Testis (tissue), 3 donors: ENCODE data around the gene TNPO3. TPM values are rescaled to one million over a fixed set of nuclear protein-coding genes. Genes with fewer than 3 reads are reported as not detected.
"Not testable (repeated sequence)": the region's sequence is repeated elsewhere in the genome, so short reads cannot be mapped to it uniquely, and the experiment has no call there.

Experiments
- DNase-seq: peaks from one replicate; pipeline ENCODE4 v3.0.0-alpha.2; 2019
- H3K27ac ChIP-seq, 2 donors: fragments of 200-600 bp; sonication (generic); one replicate each; pipeline ENCODE4 v1.5.1; 2019
- H3K27me3 ChIP-seq: fragments of 200-600 bp; sonication (generic); one replicate; pipeline ENCODE4 v1.5.1; 2019
- H3K36me3 ChIP-seq: fragments of 200-600 bp; sonication (generic); one replicate; pipeline ENCODE4 v1.5.1; 2017; ENCODE audit warnings: low read depth; ENCODE audit errors: missing control alignments
- H3K4me1 ChIP-seq: fragments of 200-600 bp; sonication (generic); one replicate; pipeline ENCODE4 v1.5.1; 2019
- H3K4me3 ChIP-seq, 2 donors: fragments of 200-600 bp; sonication (generic); one replicate each; pipeline ENCODE4 v1.5.1; 2017 to 2019
- H3K9me3 ChIP-seq: fragments of 200-600 bp; sonication (generic); one replicate; pipeline ENCODE4 v1.5.1; 2017
- CTCF ChIP-seq, 3 experiments: fragments of 450-650 bp in 2 of 3; fragments of 200-600 bp in 1 of 3; sonication (generic) in 1 of 3; IDR thresholded peaks; one replicate each; pipeline ENCODE4 v1.5.1; 2016 to 2019; ENCODE audit warnings: antibody characterized with exemption in 3 of 3, mild to moderate bottlenecking in 2 of 3, moderate library complexity in 1 of 3
- POLR2A ChIP-seq: fragments of 450-650 bp; IDR thresholded peaks from one replicate; pipeline ENCODE4 v1.6.1; 2017; ENCODE audit warnings: antibody characterized with exemption, mild to moderate bottlenecking, moderate library complexity
- WGBS, 2 donors: methylation state at CpG; one replicate each; pipeline ENCODE4 v1.1.5; 2018; 5-methylcytosine and 5-hydroxymethylcytosine counted together
- intact Hi-C: fragments of 100-400 bp; cut with DNase I; formaldehyde crosslinking; loops from one replicate; pipeline ENCODE4 v1.15.1; 2023; ENCODE audit warnings: low total_unique reads
- polyA plus RNA-seq: library from polyadenylated mRNA; stranded (reverse); fragments of 350-450 nt; fragmentation: Illumina TruSeq; extraction: RNeasy Lipid Tissue Mini Kit (QIAGEN cat#74804); gene quantifications from one replicate; pipeline ENCODE4 v1.2.3, GENCODE V29; 2014; ENCODE audit warnings: low read depth, low replicate concordance; ENCODE audit not compliant: insufficient read depth
- total RNA-seq, 2 donors: library from RNA; depleted of rRNA; stranded (reverse); fragments of >200 nt; gene quantifications; one replicate each; pipeline ENCODE4 v1.2.3, GENCODE V29; 2016

The TNPO3 gene
- total and polyA plus RNA-seq, 3 donors from 2014 or later, result 52.5 to 62.8 (median 55.5) TPM

DNA sequence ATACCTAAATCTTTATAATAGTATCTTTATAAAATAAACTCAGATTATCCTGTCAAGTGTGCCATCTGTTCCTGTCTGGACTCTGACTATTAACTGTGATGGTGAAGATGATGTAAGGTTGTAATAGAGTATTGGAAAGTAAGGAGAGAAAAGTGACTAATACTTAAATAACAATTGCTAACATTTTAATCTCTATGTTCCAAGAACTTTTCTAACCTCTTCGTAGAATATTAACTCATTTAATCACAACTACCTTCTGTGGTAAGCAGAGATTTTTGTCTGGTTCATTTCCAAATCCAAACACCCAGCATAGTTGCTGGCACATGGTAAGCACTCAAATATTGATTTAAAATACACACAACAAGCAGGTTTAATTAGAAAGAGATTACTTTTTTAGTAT is 2.5 kb downstream of the TNPO3 start:
- Histone ChIP-seq H3K9me3 (no peaks in the 10 kb centered on the region), H3K27me3 (no peaks in the 10 kb centered on the region), H3K36me3 (no peaks in the 10 kb centered on the region), H3K4me1 (peaks cover 3% of the 10 kb centered on the region), H3K4me3 (no peak overlapping the region), H3K27ac (no peak overlapping the region)
- intact Hi-C loops, result no loop called here
- no peak for DNase-seq
- TF ChIP-seq POLR2A (no peak), CTCF (IDR thresholded peaks at IDR 0.05) (no peak)
- 65 to 79% methylated on average over 1 of the region's 1 CpG for WGBS, 2 donors

DNA sequence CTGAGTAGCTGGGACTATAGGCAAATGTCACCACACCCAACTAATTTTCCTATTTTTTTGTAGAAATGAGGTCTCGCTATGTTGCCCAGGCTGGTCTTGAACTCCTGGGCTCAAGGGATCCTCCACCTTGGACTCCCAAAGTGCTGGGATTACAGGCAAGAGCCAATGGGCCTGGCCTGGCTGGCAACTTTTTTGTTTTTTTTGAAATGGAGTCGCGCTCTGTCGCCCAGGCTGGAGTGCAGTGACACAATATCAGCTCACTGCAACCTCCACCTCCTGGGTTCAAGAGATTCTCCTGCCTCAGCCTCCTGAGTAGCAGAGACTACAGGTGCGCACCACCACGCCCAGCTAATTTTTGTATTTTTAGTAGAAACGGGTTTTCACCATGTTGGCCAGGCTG is 3.5 kb downstream of the TNPO3 start:
- H3K27me3 ChIP-seq, H3K36me3 ChIP-seq, H3K4me1 ChIP-seq, DNase-seq, H3K9me3 ChIP-seq, H3K4me3 ChIP-seq, H3K27ac ChIP-seq, intact Hi-C loops: not testable (repeated sequence)
- 97 to 100% methylated on average over 7 of the region's 7 CpGs for WGBS, 2 donors

DNA sequence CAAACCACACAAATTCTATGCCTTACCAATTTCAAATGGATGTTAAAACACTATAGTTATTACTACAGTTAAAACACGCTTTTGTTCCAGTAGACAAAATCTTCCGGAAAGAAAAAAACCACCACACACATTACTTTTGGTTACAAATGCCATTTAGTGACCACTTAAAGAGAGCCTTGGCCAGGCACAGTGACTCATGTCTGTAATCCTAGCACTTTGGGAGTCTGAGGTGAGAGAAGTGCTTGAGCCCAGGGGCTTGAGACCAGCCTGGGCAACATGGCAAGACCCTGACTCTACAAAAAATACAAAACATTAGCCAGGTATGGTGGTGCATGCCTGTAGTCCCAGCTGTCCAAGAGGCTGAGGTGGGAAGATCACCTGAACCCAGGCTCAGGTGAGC is 7.2 kb downstream of the TNPO3 start:
- H3K4me1 ChIP-seq, result no peaks in the 10 kb centered on the region
- no peak overlapping the region for H3K27ac ChIP-seq
- DNase-seq, result no peak
- intact Hi-C loops, result no loop called here
- H3K4me3 ChIP-seq, result no peak overlapping the region
- 91 to 92% methylated on average over 2 of the region's 2 CpGs for WGBS, 2 donors
- no peaks in the 10 kb centered on the region for H3K27me3 ChIP-seq
- TF ChIP-seq CTCF (IDR thresholded peaks at IDR 0.05) (no peak), POLR2A (no peak)
- no peaks in the 10 kb centered on the region for H3K36me3 ChIP-seq
- H3K9me3 ChIP-seq, result no peaks in the 10 kb centered on the region

GRCh38 chr7:129045682-129046081 is 9.2 kb downstream of the TNPO3 start:
- DNase-seq, result no peak
- no peaks in the 10 kb centered on the region for H3K9me3 ChIP-seq
- H3K4me3 ChIP-seq, result no peak overlapping the region
- 89 to 94% methylated on average over 4 of the region's 4 CpGs for WGBS, 2 donors
- no peak overlapping the region for H3K27ac ChIP-seq
- no peaks in the 10 kb centered on the region for H3K27me3 ChIP-seq
- intact Hi-C loops, result no loop called here
- no peaks in the 10 kb centered on the region for H3K4me1 ChIP-seq
- no peaks in the 10 kb centered on the region for H3K36me3 ChIP-seq
- no peak for TF ChIP-seq CTCF (IDR thresholded peaks at IDR 0.05)
- TF ChIP-seq POLR2A, result no peak

DNA sequence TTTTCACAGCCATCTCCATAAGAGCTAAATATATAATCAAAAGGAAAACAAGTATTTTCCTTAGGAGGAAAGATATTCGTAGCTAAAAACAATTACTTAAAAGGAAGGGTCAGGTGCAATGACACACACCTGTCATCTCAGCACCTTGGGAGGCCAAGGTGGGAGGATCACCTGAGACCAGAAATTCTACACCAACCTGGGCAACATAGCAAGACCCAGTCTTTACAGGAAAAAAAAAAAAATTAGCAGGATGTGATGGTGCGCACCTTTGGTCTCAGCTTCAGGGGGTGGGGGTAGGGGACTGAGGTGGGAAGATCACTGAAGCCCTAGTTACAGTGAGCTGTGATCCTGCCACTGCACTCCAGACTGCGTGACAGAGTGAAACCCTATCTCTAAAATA is 11.9 kb downstream of the TNPO3 start:
- no peak overlapping the region for H3K27ac ChIP-seq
- intact Hi-C loops, result no loop called here
- WGBS, 2 donors, result 88 to 91% methylated on average over 3 of the region's 3 CpGs
- H3K4me3 ChIP-seq, result no peak overlapping the region
- DNase-seq, result no peak
- TF ChIP-seq CTCF (IDR thresholded peaks at IDR 0.05), result no peak
- TF ChIP-seq POLR2A, result no peak
- no peaks in the 10 kb centered on the region for H3K9me3 ChIP-seq
- no peaks in the 10 kb centered on the region for H3K4me1 ChIP-seq
- no peaks in the 10 kb centered on the region for H3K27me3 ChIP-seq
- H3K36me3 ChIP-seq, result no peaks in the 10 kb centered on the region
